Diencephalon (tissue), 1 donor: ENCODE results near the gene DEDD2. TPM values are rescaled to one million over a fixed set of nuclear protein-coding genes. Genes with fewer than 3 reads are reported as not detected.

Experiments used
- total RNA-seq: library from RNA; depleted of rRNA; stranded (reverse); fragments of >200 nt; gene quantifications from one replicate; pipeline ENCODE4 v1.2.3, GENCODE V29; 2014

DEDD2 gene, protein sequence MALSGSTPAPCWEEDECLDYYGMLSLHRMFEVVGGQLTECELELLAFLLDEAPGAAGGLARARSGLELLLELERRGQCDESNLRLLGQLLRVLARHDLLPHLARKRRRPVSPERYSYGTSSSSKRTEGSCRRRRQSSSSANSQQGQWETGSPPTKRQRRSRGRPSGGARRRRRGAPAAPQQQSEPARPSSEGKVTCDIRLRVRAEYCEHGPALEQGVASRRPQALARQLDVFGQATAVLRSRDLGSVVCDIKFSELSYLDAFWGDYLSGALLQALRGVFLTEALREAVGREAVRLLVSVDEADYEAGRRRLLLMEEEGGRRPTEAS
- total RNA-seq, result 22.6 TPM

DNA sequence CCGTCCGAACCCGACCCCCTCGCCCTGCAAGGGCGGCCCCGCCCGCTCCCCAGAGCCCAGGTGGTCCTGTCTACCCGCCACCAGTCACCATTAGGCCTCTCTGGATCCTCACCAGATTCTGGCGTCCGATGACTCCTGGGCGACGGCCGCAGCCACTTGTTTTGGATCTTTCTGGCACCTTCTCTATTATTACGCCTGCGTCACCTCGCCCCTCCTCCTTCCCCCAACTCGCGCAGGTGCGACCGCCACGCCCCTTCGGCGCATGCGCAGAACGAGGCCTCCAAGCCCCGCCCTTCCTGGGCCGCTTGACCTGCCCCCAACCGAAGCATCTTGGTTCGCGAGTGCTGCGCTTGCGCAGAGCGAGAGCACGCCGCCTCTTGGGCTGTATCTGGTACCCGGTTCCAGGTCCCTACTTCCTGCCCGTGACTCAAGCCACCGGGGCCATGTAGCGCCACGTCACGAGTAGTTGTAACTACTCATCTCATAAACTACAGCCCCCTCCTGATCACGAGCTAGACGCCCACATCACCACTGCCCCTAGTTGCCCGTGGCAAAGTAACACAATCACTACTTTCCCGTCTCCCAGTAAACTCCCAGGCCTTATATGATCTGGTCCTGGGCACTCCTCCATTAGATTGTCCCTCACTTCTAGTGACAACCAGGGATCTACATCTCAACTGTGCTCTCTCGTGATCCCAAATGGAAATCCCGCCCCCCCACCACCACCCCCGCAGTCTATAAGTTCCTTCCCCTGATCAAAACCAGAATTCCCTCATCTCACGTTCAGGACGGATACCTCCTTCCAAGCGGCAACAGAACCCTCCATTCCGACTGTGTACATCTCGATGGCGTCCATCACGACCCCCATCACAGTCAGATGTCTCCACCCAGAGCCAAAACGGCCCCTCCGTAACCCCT, at the start of gene DEDD2:
Gene DEDD2 (minus strand): TSS at position 158 of the 918 bp plus-strand sequence. CDS start 670 bp downstream, outside the sequence.

DNA sequence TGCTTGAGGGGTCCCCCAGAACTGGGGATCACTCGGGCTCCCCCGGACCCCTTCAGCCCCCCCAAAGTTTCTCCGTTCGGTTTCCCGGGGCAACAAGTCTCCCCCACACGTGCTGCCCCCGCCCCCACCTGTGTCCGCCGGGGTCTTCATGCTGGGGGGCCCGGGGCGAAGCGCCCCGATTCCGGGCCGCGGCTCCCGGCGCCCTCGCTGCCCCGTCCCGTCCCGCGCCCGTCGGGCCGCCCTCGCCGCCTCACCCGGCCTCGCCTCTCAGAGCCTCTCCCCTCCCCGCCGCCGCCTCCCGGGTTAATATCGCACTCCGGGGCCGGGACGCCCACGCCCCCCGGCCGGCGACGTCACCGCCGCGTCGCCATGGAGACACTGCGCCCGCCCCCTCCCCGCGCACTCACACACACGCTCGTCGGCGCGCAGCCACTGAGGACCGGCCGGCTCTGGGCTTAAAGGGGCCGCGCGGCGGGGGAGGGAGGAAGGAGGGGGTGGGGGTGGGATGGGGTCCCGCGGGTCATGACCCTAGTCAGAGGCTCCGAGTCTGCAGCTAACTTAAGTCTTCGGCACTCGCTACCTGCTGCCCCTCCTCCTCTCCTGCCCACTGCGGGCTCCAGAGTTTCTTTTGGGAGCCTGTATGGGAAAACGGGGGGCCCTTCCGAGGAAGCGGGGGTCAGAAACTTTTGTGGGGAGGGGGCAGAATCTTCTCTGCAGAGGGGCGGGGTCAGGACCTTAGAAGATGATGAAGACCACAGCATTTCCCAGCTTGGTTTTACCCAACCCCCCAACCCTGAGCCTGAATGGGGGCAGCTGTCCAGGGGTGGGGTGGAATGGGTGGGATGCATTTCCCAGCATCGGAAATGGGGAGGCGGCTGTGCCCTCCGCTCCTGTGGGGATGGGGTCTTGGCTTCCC, 37.6 kb upstream of the DEDD2 start, which contains the start of gene ERF:
Gene ERF (minus strand): TSS at position 279 of the 916 bp plus-strand sequence. CDS start 129 bp downstream, at position 150.

DNA sequence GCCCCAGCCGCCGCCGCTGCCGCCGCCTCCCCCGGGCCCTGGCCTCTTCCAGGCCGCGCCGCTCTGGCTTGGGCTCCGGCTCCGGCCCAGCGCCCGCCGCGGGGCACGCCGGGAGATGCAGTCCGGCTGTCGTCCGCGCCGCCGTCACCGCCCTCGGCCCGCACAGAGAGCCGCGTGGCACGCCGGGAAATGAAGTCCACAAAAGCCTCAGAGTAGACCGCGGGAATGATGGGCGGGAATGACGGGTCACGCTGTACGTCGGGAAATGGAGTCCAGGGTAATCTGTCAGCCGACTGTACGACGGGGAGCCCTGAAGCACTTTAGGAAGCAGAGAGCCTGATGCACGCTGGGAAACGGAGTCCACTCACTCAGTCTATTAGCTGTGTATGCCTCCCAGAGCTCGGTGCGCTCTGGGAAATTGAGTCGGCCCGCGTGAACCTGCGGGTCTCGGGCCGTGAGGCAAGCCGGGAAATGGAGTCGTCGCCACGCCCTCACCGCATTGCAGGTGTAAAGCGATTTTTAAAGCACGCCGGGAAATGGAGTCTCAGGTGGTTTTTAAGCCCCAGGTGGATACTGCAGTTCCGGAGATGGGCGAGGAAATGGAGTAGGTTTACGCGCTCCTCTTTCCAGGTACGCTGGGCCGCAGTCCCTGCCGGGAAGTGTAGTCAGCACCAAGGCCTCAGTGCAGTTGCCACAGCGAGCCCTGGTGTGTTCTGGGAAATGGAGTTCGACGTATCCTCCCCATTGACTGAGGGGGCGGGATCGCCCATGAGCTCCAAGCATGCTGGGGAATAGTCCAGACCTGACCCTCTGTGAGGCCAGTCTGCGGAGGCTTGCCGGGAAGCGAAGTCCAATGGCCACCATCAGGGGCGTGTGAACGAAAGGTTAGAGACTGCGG, 25.3 kb upstream of the DEDD2 start, which contains the start of gene GSK3A:
Gene GSK3A (minus strand): TSS at position 91 of the 898 bp plus-strand sequence. CDS start 137 bp downstream, outside the sequence.

GRCh38 chr19:42219812-42220750, 2.6 kb upstream of the DEDD2 start, which contains the start of gene ZNF526:
Gene ZNF526 (plus strand): TSS chr19:42220312. CDS start chr19:42224404, 4,092 bp downstream.

Other genes with a start within 250 kb of the DEDD2 start
- 423 TPM for gene ATP1A3, start 223.4 kb downstream of the DEDD2 start, total RNA-seq
- gene GRIK5, start 147.5 kb downstream of the DEDD2 start, total RNA-seq, result 23.8 TPM
- gene ZNF574, start 141.5 kb downstream of the DEDD2 start, total RNA-seq, result 10.4 TPM
- 5.5 TPM for gene POU2F2, start 85.2 kb downstream of the DEDD2 start, total RNA-seq
- 5.3 TPM for gene ZNF526, start 2.6 kb upstream of the DEDD2 start, total RNA-seq
- 34.6 TPM for gene GSK3A, start 24.9 kb upstream of the DEDD2 start, total RNA-seq
- 10.4 TPM for gene ERF, start 37.5 kb upstream of the DEDD2 start, total RNA-seq
- gene CIC, start 51.6 kb upstream of the DEDD2 start, total RNA-seq, result 20.8 TPM
- 3.5 TPM for gene PRR19, start 84.5 kb upstream of the DEDD2 start, total RNA-seq
- 131 TPM for gene PAFAH1B3, start 84.9 kb upstream of the DEDD2 start, total RNA-seq
- gene TMEM145, start 95.6 kb upstream of the DEDD2 start, total RNA-seq, result 59.5 TPM
- 74.3 TPM for gene MEGF8, start 108.0 kb upstream of the DEDD2 start, total RNA-seq
- gene CNFN, start 172.6 kb upstream of the DEDD2 start, total RNA-seq, result not detected
- gene LIPE, start 209.7 kb upstream of the DEDD2 start, total RNA-seq, result 15.2 TPM
- gene CXCL17, start 225.3 kb upstream of the DEDD2 start, total RNA-seq, result not detected